ENCODE data around the gene WDR4.

DNA sequence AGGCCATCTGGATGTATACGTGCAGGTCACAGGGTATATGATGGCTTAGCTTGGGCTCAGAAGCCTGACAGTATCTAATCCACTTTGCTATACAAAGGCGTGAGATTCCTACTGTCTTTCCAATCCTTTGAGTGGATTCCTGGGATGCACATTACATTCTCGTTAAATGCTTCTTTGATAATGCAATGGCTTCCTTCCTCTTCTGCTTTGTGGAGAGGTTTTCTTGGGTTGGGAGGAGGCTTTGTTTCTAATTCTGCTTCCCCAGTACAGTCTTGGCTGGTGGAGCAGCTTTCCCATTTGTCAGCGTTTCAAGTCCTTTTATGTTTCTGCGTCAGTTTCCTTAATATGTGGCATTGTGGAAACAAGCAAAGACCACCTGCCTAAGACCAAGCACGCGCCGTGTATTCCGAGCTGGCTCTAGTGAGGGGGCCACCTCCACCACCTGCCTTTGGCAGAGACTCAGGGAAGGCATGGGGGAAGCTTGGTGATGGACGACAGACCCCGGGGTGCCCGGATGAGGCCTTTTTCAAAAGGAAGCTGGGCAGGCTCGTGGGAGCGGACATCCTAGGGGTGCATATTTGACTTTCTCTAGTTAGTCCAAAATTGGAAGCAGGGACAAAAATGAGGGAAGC lies 72.7 kb downstream of the WDR4 start:
- TF ChIP-seq, protein P1, sequence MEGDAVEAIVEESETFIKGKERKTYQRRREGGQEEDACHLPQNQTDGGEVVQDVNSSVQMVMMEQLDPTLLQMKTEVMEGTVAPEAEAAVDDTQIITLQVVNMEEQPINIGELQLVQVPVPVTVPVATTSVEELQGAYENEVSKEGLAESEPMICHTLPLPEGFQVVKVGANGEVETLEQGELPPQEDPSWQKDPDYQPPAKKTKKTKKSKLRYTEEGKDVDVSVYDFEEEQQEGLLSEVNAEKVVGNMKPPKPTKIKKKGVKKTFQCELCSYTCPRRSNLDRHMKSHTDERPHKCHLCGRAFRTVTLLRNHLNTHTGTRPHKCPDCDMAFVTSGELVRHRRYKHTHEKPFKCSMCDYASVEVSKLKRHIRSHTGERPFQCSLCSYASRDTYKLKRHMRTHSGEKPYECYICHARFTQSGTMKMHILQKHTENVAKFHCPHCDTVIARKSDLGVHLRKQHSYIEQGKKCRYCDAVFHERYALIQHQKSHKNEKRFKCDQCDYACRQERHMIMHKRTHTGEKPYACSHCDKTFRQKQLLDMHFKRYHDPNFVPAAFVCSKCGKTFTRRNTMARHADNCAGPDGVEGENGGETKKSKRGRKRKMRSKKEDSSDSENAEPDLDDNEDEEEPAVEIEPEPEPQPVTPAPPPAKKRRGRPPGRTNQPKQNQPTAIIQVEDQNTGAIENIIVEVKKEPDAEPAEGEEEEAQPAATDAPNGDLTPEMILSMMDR (IDR thresholded peaks at IDR 0.05; ENCODE audit: low read depth, low read length, missing input control), result no peak
- no peak for TF ChIP-seq GABPA (IDR thresholded peaks at IDR 0.05 in 1 of 2, conservative IDR thresholded peaks at IDR 0.05 in 1 of 2)
- TF ChIP-seq TAF1 (conservative IDR thresholded peaks at IDR 0.05), result no peak
- TF ChIP-seq, protein P2, sequence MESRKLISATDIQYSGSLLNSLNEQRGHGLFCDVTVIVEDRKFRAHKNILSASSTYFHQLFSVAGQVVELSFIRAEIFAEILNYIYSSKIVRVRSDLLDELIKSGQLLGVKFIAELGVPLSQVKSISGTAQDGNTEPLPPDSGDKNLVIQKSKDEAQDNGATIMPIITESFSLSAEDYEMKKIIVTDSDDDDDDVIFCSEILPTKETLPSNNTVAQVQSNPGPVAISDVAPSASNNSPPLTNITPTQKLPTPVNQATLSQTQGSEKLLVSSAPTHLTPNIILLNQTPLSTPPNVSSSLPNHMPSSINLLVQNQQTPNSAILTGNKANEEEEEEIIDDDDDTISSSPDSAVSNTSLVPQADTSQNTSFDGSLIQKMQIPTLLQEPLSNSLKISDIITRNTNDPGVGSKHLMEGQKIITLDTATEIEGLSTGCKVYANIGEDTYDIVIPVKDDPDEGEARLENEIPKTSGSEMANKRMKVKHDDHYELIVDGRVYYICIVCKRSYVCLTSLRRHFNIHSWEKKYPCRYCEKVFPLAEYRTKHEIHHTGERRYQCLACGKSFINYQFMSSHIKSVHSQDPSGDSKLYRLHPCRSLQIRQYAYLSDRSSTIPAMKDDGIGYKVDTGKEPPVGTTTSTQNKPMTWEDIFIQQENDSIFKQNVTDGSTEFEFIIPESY (IDR thresholded peaks at IDR 0.05), result no peak
- no peak for TF ChIP-seq RAD21 (IDR thresholded peaks at IDR 0.05)
- TF ChIP-seq YY1 (IDR thresholded peaks at IDR 0.05), result no peak
- no peak for TF ChIP-seq SP1 (IDR thresholded peaks at IDR 0.05)
- TF ChIP-seq RXRA (IDR thresholded peaks at IDR 0.05), result no peak
- no peak for TF ChIP-seq JUND (IDR thresholded peaks at IDR 0.05)

Data from liver (tissue), 3 donors.